Ishikawa (cell line): ENCODE measurements around the gene ASPG.

Experiments
- CEBPB ChIP-seq: IDR thresholded peaks from 2 replicates; pipeline ENCODE4 v1.6.1; 2012
- CREB1 ChIP-seq: IDR thresholded peaks from 2 replicates; pipeline ENCODE4 v1.6.1; 2012; ENCODE audit warnings: low read depth
- EGR1 ChIP-seq: IDR thresholded peaks from 2 replicates; pipeline ENCODE4 v1.6.1; 2012
- EP300 ChIP-seq: IDR thresholded peaks from 2 replicates; pipeline ENCODE4 v1.6.1; 2012; ENCODE audit warnings: borderline replicate concordance
- FOXM1 ChIP-seq: IDR thresholded peaks from 2 replicates; pipeline ENCODE4 v1.6.1; 2012; ENCODE audit warnings: low read depth, borderline replicate concordance
- NFIC ChIP-seq: IDR thresholded peaks from 2 replicates; pipeline ENCODE4 v1.6.1; 2012
- RAD21 ChIP-seq: IDR thresholded peaks from 2 replicates; pipeline ENCODE4 v1.6.1; 2012; ENCODE audit warnings: low read depth
- REST ChIP-seq: IDR thresholded peaks from 2 replicates; pipeline ENCODE4 v1.6.1; 2012; ENCODE audit warnings: low read depth, mild to moderate bottlenecking
- TAF1 ChIP-seq: IDR thresholded peaks from 2 replicates; pipeline ENCODE4 v1.6.1; 2012; ENCODE audit warnings: low read depth, mild to moderate bottlenecking
- TCF12 ChIP-seq: IDR thresholded peaks from 2 replicates; pipeline ENCODE4 v1.6.1; 2012; ENCODE audit warnings: low read depth
- TEAD4 ChIP-seq: IDR thresholded peaks from 2 replicates; pipeline ENCODE4 v1.6.1; 2012
- USF1 ChIP-seq: IDR thresholded peaks from 2 replicates; pipeline ENCODE4 v1.6.1; 2012
- YY1 ChIP-seq: IDR thresholded peaks from 2 replicates; pipeline ENCODE4 v1.6.1; 2012; ENCODE audit warnings: low read depth
- ZBTB7A ChIP-seq: IDR thresholded peaks from 2 replicates; pipeline ENCODE4 v1.6.1; 2012; ENCODE audit warnings: low read depth
- TF ChIP-seq, protein P1 (sequence below): IDR thresholded peaks from 2 replicates; pipeline ENCODE4 v1.6.1; 2012

ASPG gene

GRCh38 chr14:104143521-104144452, 58.3 kb downstream of the ASPG start:
- TF ChIP-seq CREB1 (no peak), USF1 (no peak), CEBPB (no peak), REST (no peak), YY1 (no peak), TAF1 (no peak), EGR1 (no peak)

DNA sequence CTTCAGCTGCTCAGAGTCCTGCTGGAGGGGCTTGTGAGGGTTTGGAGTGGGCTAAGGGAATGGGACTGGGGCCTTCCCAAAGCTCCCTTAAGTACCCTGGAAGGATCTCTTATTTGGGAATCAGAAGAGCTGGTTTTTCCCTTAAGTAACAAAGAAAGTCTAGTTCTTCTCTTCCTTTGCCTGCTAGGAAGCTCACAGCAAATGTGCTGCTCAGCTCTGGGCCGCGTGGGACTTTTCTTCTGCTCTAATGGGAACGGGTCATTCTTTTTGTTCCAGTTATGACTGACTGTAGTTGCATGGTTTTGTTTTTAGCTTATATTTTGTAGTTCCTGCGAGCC, 58.9 kb downstream of the ASPG start:
- TF ChIP-seq TCF12: no peak
- no peak for TF ChIP-seq RAD21
- TF ChIP-seq CREB1: no peak
- TF ChIP-seq REST: no peak
- no peak for TF ChIP-seq TAF1
- TF ChIP-seq, protein P1, sequence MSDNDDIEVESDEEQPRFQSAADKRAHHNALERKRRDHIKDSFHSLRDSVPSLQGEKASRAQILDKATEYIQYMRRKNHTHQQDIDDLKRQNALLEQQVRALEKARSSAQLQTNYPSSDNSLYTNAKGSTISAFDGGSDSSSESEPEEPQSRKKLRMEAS: no peak
- no peak for TF ChIP-seq USF1
- TF ChIP-seq ZBTB7A: no peak

DNA sequence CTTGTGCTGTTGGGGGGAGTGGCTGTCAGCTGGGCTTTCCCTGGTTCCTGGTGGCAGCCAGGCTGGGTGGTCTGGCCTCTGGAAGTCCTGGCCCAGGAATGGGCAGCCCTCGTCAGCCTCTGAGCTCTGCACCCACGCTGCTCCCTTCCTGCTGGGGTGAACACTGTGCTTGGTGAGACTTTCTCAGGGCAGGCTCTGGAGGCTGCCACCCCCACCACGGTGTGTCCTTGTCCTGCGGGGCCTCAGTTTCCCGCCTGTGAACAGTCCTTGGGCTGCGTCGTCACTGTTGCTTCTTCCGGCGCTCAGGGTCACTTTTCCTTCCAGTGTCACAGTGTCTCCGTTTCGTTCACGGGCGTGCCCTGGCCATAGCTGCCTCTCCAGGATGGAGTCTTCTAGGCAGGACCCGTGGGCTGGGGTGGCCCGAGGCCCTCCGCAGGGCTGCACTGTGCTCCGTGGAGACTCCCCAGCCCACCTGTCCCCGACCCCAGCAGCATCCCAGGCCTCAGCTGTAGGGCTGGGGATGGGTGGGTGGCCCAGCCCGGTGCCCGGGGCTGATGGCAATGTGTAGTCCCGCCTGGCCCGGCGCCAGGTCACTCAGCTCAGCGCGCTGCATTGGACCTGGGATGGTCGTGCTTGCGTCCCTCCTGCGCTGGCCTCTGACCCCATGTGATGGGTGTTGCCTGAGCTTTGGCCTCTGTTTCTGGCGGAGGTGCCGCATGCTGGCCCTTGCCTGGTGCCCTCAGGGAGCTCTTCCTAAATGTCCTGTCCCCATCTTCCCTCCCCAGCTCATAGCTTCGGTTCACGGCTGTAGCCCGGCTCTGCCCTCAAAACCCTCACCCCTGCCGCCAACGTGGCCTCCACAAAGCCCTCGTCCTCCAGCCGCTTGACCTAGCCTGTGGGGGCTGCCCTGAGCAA, 59.7 kb downstream of the ASPG start:
- TF ChIP-seq, protein P1: no peak
- TF ChIP-seq USF1 (no peak), CREB1 (no peak), TCF12 (no peak), FOXM1 (no peak), TAF1 (no peak), EGR1 (no peak), RAD21 (no peak), YY1 (no peak), REST (no peak), NFIC (no peak), TEAD4 (no peak), EP300 (no peak), ZBTB7A (no peak), CEBPB (no peak)
